NCI-H1105 (cell line): ENCODE data around the gene EIF4E1B.

Experiments used
- DNase-seq: peaks from one replicate; lab custom pipeline; 2025; lab: John Stamatoyannopoulos, UW

The EIF4E1B gene

DNA sequence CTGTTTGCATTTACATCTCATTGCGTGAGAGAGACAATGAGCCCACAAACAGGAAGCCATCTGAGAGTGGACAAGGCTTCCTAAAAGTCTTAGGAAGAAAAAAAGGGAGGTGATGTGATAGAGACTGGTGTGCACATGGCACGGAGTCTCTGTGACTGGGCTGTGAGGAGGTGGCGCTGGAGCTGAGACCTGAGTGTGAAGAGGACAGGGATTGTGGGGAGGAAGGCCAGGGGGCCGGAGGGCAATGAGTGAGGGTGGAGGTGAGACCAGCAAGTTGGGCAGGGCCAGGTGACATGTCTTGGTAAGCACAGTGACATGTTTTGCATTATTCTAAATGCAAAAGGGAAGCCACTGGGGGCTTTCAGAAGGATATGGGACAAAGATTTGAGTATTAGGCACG lies 61.9 kb downstream of the EIF4E1B start:
- DNase-seq: no peak

DNA sequence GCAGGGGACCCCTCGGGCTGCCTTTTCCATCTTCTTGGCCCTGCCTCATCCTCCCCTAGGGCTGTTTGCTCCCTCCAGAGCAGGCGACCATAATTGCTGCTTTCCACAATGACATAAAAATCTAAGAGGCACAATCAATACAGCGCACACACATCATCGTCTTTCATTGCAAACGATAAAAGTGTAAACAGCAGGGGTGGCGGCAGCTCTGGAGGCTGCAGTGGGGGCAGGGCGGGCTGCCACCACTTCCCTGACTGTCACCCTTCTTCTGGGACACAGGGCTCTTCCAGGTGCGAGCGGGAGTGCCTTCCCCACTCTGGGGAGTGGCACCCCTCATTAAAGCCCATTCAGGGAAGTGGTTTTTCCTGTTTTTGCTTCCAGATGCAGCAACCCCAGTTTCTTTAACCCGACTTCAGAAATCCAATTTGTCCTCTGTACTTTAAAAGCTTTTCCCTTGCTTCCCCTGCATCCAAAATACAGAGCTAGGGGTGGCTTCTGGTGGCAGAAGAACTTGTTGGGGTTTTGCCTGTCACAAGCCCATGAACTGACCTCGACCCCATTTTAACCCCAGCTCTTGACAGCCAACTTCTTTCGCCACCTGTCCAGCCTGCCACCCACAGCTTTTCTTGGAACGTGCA lies 62.5 kb downstream of the EIF4E1B start:
- peak; percentile 48 for DNase-seq

- no peak for DNase-seq
Observed at GRCh38 chr5:176693477-176693851, 63.0 kb downstream of the EIF4E1B start.

DNA sequence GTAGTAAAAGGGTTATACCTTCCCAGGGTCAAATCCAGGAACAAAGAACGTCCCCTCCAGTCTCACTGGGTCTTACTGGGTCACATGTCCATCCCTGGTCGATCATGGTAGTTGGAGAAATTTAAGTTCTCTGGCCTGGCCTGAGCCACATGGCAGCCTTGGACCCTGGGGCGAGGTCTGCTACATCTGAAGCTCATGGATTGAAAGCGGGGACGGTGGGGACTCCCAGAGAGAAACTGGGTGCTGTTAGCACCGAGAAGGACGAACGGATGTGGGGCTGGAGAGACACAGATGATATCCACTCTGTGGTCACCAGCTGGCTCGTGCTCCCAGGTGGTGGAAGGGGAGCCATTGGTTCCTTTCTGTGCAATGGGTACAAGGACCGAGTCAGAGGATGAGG lies 63.7 kb downstream of the EIF4E1B start:
- DNase-seq: no peak

DNA sequence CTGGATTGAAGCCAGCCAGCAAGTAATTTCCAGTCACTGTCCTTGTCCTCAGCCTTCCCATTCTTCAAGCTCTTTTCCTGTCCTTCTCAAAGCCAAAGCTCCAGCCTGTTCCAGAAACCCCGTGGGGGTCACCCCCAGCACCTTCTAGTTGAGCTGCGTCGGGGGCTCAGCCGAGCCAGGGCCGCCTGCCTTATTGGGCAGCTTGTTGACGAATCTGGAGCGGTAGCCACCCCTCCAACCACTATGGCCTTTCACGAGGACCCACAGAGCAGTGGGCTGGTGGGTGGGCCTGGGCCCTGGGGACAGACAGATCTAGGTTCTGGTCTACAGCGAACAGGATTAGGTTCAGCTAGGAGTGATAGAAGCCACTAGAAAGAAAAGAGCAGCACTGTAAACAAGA lies 64.2 kb downstream of the EIF4E1B start:
- no peak for DNase-seq

- no peak for DNase-seq
Observed at GRCh38 chr5:176695073-176695472, 64.6 kb downstream of the EIF4E1B start.
